H1 (cell line): ENCODE measurements around the gene GAPDH.
A peak's percentile ranks its signal among the peaks of the same experiment; 100 is the strongest.

Experiments
- BACH1 ChIP-seq: IDR thresholded peaks from 2 replicates; pipeline ENCODE4 v1.6.1; 2012; ENCODE audit warnings: low read length, improper control_type of control experiment
- CBX5 ChIP-seq: fragments of 300-800, 300-1000 bp; sonication (generic); IDR thresholded peaks from 2 replicates; pipeline ENCODE4 v1.7.1; 2016; ENCODE audit warnings: antibody characterized with exemption, low read length, low read depth
- CTCF ChIP-seq, 3 experiments: IDR thresholded peaks; 1 replicate in 2 of 3; 2 replicates in 1 of 3; pipeline versions ENCODE4 v1.5.1 to v1.6.1; 2011; ENCODE audit warnings: low read length in 3 of 3, mild to moderate bottlenecking in 3 of 3, inconsistent platforms in 2 of 3, low read depth in 1 of 3, moderate library complexity in 1 of 3; ENCODE audit not compliant: insufficient read depth in 1 of 3; ENCODE audit errors: control extremely low read depth in 1 of 3
- GABPA ChIP-seq: IDR thresholded peaks from 2 replicates; pipeline ENCODE4 v1.6.1; 2011; ENCODE audit warnings: mild to moderate bottlenecking, low read length, moderate library complexity, borderline replicate concordance; ENCODE audit not compliant: insufficient read depth
- NANOG ChIP-seq: IDR thresholded peaks from 2 replicates; pipeline ENCODE4 v1.6.1; 2011; ENCODE audit warnings: low read length, low read depth, mild to moderate bottlenecking, inconsistent platforms; ENCODE audit not compliant: insufficient read depth, poor library complexity, severe bottlenecking
- POLR2A ChIP-seq, 2 experiments: IDR thresholded peaks; 1 replicate in 1 of 2; 2 replicates in 1 of 2; pipeline ENCODE4 v1.6.1; 2011; ENCODE audit warnings: low read depth in 2 of 2, low read length in 2 of 2, mild to moderate bottlenecking in 2 of 2; ENCODE audit errors: control extremely low read depth in 1 of 2
- POLR2AphosphoS5 ChIP-seq: IDR thresholded peaks from 2 replicates; pipeline ENCODE4 v1.6.1; 2011; ENCODE audit warnings: low read depth, low read length
- TAF1 ChIP-seq: IDR thresholded peaks from 2 replicates; pipeline ENCODE4 v1.6.1; 2011; ENCODE audit warnings: mild to moderate bottlenecking, low read depth, low read length

- no peak for TF ChIP-seq CBX5
- no peak for TF ChIP-seq GABPA
- no peak for TF ChIP-seq BACH1
- peak in 1 of 2 experiments; percentile 70; a peak in 2 of 3 replicates for TF ChIP-seq POLR2A (IDR thresholded peaks at IDR 0.05; ENCODE audit: control extremely low read depth in 1 of 2, low read depth in 2 of 2, low read length in 2 of 2)
- no peak for TF ChIP-seq CTCF (IDR thresholded peaks at IDR 0.05; ENCODE audit: control extremely low read depth in 1 of 3, insufficient read depth in 1 of 3, low read depth in 1 of 3, low read length in 3 of 3)
- 0 out of 2 replicates have a peak, but pooled peaks have one; percentile 32 for TF ChIP-seq POLR2AphosphoS5
- TF ChIP-seq NANOG: no peak
- TF ChIP-seq TAF1: peak; percentile 64; the same call in 1 of the 2 replicates
These were observed 27.0 kb upstream of the GAPDH start for GRCh38 chr12:6507102-6507998.
